ENCODE measurements around the gene DISP3.

DNA sequence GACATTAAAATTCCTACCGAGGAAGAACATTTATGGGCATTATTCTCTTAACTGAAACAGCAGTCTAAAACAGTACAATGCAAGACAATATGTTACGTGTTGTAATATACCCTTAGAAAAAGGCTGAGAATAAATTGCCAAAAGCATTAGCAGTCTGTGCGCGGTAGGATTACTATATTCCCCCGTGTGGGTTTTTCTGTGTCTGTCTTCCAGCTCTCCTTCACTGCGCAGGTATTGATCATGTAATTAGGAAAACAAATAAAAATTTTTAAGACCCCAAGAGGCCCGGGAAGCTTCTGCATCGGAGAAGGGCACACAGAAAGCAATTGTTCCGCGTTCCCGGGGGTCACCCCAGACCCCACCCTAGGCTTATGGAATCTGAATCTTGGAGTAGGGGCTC is 106.4 kb downstream of the DISP3 start:
- TF ChIP-seq GATA2 (IDR thresholded peaks at IDR 0.05; ENCODE audit: low read depth, low read length) = no peak
- no peak for TF ChIP-seq GATA3 (IDR thresholded peaks at IDR 0.05; ENCODE audit: low read depth, low read length)

Data from SH-SY5Y (cell line).